ENCODE measurements around the gene BORCS5.

BORCS5 gene

DNA sequence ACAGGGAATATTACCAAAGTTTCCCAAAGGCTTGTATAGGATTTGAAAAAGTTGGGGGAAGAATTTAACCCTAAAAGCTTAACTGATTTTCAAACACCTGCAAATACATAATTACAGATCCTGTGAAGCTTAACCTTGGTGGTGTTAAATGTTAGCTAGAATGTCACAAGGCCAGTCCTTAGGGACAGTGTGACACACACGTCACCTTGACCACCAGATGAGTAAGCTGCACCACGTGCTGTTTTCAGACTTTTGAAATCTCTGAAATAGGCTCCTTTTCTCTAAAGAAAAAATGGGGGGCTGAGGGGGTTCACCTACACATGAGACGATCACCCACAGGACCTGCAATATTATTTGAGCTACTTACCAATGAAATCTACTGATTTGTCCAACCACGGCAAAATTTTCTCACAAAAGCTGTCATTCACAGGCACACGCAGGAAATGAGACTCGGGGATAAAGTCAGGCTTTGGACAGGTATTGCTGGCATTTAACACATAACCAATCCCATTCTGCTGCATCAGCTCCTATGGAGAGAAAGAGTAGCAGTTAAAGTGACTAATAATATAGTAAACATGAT is 129.9 kb downstream of the BORCS5 start:
- Histone ChIP-seq H3K36me3 (ENCODE audit: low read length) (no peaks in the 10 kb centered on the region), H3K9me2 (replicated peaks; ENCODE audit: insufficient read depth, low read length) (no peaks in the 10 kb centered on the region), H3K9ac (ENCODE audit: low read length) (no peak overlapping the region), H3K27me3 (ENCODE audit: low read length) (no peaks in the 10 kb centered on the region), H3F3A (ENCODE audit: insufficient read depth) (no peaks in the 10 kb centered on the region), H3K79me2 (ENCODE audit: insufficient read depth, low read length) (no peaks in the 10 kb centered on the region), H4K20me1 (ENCODE audit: low read depth, low read length) (no peaks in the 10 kb centered on the region), H3K4me2 (ENCODE audit: low read depth, low read length, poor library complexity, severe bottlenecking) (no peak overlapping the region), H2AFZ (ENCODE audit: low read depth, low read length, severe bottlenecking) (no peak overlapping the region), H3K27ac (ENCODE audit: low read depth, low read length) (no peak overlapping the region), H3K9me3 (ENCODE audit: insufficient read depth, low read length) (no peaks in the 10 kb centered on the region), H3K4me3 (ENCODE audit: insufficient read depth, low read length, poor library complexity, severe bottlenecking) (no peak overlapping the region)
- no peak for TF ChIP-seq EZH2phosphoT487 (conservative IDR thresholded peaks at IDR 0.05; ENCODE audit: low read length)
- TF ChIP-seq, protein P1, sequence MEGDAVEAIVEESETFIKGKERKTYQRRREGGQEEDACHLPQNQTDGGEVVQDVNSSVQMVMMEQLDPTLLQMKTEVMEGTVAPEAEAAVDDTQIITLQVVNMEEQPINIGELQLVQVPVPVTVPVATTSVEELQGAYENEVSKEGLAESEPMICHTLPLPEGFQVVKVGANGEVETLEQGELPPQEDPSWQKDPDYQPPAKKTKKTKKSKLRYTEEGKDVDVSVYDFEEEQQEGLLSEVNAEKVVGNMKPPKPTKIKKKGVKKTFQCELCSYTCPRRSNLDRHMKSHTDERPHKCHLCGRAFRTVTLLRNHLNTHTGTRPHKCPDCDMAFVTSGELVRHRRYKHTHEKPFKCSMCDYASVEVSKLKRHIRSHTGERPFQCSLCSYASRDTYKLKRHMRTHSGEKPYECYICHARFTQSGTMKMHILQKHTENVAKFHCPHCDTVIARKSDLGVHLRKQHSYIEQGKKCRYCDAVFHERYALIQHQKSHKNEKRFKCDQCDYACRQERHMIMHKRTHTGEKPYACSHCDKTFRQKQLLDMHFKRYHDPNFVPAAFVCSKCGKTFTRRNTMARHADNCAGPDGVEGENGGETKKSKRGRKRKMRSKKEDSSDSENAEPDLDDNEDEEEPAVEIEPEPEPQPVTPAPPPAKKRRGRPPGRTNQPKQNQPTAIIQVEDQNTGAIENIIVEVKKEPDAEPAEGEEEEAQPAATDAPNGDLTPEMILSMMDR (IDR thresholded peaks at IDR 0.05; ENCODE audit: insufficient read depth, low read length, poor library complexity, severe bottlenecking): no peak

DNA sequence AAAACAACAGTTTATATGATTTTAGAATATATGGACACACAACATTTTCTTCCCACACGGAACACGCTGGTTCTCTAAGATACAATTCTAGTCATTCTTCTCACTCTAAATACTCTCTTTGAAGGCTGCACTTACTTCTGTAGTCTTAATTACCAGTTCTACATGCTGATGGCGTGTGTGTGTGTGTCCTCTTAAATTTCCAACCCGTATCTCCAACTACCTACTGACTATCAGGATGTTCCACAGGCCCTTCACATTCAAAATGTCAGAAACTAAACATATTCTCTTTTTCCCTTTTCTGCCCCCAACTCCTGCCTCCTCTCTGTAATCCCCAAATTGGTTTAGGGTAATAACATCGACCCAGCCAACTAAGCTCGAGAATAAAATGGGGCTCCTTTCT is 130.6 kb downstream of the BORCS5 start:
- Histone ChIP-seq H3K27me3 (ENCODE audit: low read length) (no peaks in the 10 kb centered on the region), H3K27ac (ENCODE audit: low read depth, low read length) (no peak overlapping the region), H3K4me3 (ENCODE audit: insufficient read depth, low read length, poor library complexity, severe bottlenecking) (no peak overlapping the region), H3K4me2 (ENCODE audit: low read depth, low read length, poor library complexity, severe bottlenecking) (no peak overlapping the region), H4K20me1 (ENCODE audit: low read depth, low read length) (no peaks in the 10 kb centered on the region), H3F3A (ENCODE audit: insufficient read depth) (no peaks in the 10 kb centered on the region), H2AFZ (ENCODE audit: low read depth, low read length, severe bottlenecking) (no peak overlapping the region), H3K9me3 (ENCODE audit: insufficient read depth, low read length) (no peaks in the 10 kb centered on the region), H3K36me3 (ENCODE audit: low read length) (no peaks in the 10 kb centered on the region), H3K79me2 (ENCODE audit: insufficient read depth, low read length) (no peaks in the 10 kb centered on the region), H3K9ac (ENCODE audit: low read length) (no peak overlapping the region), H3K9me2 (replicated peaks; ENCODE audit: insufficient read depth, low read length) (no peaks in the 10 kb centered on the region)
- TF ChIP-seq, protein P1 (IDR thresholded peaks at IDR 0.05; ENCODE audit: insufficient read depth, low read length, poor library complexity, severe bottlenecking): no peak
- no peak for TF ChIP-seq EZH2phosphoT487 (conservative IDR thresholded peaks at IDR 0.05; ENCODE audit: low read length)

DNA sequence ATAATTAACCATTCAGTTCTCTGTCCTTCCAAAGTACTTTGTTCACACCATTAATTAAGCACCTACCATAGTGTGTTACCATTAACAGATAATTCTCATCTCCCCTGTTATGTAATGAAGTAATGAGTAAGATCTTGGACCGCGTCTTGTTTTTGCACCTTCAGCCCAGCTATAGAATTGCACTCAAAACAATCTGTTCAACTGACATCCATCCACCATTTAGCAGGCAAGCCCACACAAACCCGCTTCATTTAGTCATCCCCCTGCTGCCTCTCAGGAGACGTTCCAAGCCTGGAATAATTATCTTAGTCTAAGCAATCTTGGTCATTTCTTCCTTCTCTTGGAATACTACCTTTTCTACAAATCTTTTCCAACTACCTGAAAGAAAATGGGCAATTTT is 131.4 kb downstream of the BORCS5 start:
- Histone ChIP-seq H3F3A (ENCODE audit: insufficient read depth) (no peaks in the 10 kb centered on the region), H3K9me2 (replicated peaks; ENCODE audit: insufficient read depth, low read length) (no peaks in the 10 kb centered on the region), H3K27me3 (ENCODE audit: low read length) (no peaks in the 10 kb centered on the region), H3K36me3 (ENCODE audit: low read length) (no peaks in the 10 kb centered on the region), H3K79me2 (ENCODE audit: insufficient read depth, low read length) (no peaks in the 10 kb centered on the region), H3K9ac (ENCODE audit: low read length) (no peak overlapping the region), H3K4me3 (ENCODE audit: insufficient read depth, low read length, poor library complexity, severe bottlenecking) (no peak overlapping the region), H2AFZ (ENCODE audit: low read depth, low read length, severe bottlenecking) (no peak overlapping the region), H3K27ac (ENCODE audit: low read depth, low read length) (no peak overlapping the region), H3K9me3 (ENCODE audit: insufficient read depth, low read length) (no peaks in the 10 kb centered on the region), H4K20me1 (ENCODE audit: low read depth, low read length) (no peaks in the 10 kb centered on the region), H3K4me2 (ENCODE audit: low read depth, low read length, poor library complexity, severe bottlenecking) (no peak overlapping the region)
- no peak for TF ChIP-seq EZH2phosphoT487 (conservative IDR thresholded peaks at IDR 0.05; ENCODE audit: low read length)
- TF ChIP-seq, protein P1 (IDR thresholded peaks at IDR 0.05; ENCODE audit: insufficient read depth, low read length, poor library complexity, severe bottlenecking): no peak
